AG08395 (cell line): ENCODE measurements around the gene RHOG.
"Not testable (repeated sequence)": the region's sequence is repeated elsewhere in the genome, so short reads cannot be mapped to it uniquely, and the experiment has no call there.

Experiments
- DNase-seq: peaks from one replicate; pipeline ENCODE4 v3.0.0; 2012; ENCODE audit warnings: mixed read lengths, low spot score

RHOG gene

GRCh38 chr11:3808861-3809623 lies 31.7 kb downstream of the RHOG start:
- peak; percentile 63 for DNase-seq

GRCh38 chr11:3807909-3808860 lies 32.6 kb downstream of the RHOG start, which contains the start of gene PGAP2:
Gene PGAP2 (plus strand): TSS chr11:3808560. CDS start chr11:3811260, 2,700 bp downstream.
- peak; percentile 70 for DNase-seq

GRCh38 chr11:3803726-3804495 lies 36.8 kb downstream of the RHOG start:
- peak; percentile 72 for DNase-seq

- DNase-seq, result no peak
These were observed 38.6 kb downstream of the RHOG start for GRCh38 chr11:3802011-3802790.

GRCh38 chr11:3799873-3800272 lies 40.9 kb downstream of the RHOG start:
- DNase-seq, result no peak

GRCh38 chr11:3799143-3799542 lies 41.6 kb downstream of the RHOG start:
- no peak for DNase-seq

- peak; percentile 99 for DNase-seq
These were observed 43.2 kb downstream of the RHOG start, which contains the start of gene NUP98 for GRCh38 chr11:3797329-3798090. Gene NUP98 (minus strand): TSS chr11:3797554. CDS start chr11:3782117, 15,437 bp downstream.

- DNase-seq, result peak; percentile 25
These were observed 43.9 kb downstream of the RHOG start for GRCh38 chr11:3796801-3797328.

- DNase-seq, result no peak
These were observed 44.4 kb downstream of the RHOG start for GRCh38 chr11:3796346-3796745.

GRCh38 chr11:3796002-3796311 lies 44.8 kb downstream of the RHOG start:
- no peak for DNase-seq

GRCh38 chr11:3795131-3796001 lies 45.4 kb downstream of the RHOG start:
- DNase-seq, result no peak

GRCh38 chr11:3794387-3794786 lies 46.4 kb downstream of the RHOG start:
- DNase-seq, result not testable (repeated sequence)

GRCh38 chr11:3786781-3787428 lies 53.9 kb downstream of the RHOG start:
- peak; percentile 49 for DNase-seq

- no peak for DNase-seq
These were observed 57.1 kb downstream of the RHOG start for GRCh38 chr11:3783611-3784010.

- no peak for DNase-seq
These were observed 57.8 kb downstream of the RHOG start for GRCh38 chr11:3782963-3783362.

GRCh38 chr11:3781423-3781822 lies 59.3 kb downstream of the RHOG start:
- peak; percentile 31 for DNase-seq
